ENCODE results near the gene OPTC. TPM values are rescaled to one million over a fixed set of nuclear protein-coding genes. Genes with fewer than 3 reads are reported as not detected.

Gene OPTC
- total RNA-seq, 1 donor from 2014 or later = not detected

DNA sequence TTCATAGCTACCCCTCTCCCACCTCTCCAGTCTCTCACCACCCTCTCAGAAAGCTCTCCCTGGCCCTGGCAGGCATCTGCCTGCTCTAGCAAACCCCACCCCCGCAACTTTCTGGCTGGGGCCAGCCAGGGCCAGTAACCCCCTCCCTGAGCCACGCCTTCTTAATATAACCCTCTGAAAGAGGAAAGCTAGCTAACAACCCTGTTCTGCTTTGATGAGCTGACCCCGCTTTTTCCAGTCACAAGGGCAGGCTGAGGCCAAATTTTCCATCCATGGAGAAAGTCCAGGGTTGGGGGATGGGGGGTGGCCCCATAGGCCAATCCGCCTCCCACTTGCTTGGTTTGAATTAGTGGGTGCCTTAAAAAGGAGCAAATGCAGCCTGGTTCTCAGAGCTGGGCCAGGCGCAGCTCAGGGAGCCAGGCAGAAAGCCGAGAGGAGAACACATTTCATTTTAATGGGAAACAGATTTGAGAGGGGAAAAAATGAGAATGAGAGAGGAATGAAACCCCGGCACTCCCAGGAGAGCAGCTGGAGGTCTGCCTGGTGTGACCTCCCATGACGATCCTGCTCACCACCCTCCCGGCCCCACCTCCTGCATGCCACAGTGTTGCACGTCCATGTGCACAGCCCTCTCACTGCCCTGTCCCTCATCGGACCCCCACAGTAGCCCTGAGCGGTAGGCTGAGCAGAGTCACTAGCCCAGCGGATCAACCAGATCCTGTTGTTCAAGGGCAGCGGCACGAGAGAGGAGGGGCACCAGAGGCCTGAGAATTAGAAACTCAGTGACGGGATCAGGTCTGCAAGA lies 62.3 kb downstream of the OPTC start:
- H3K27me3 Mint-ChIP-seq (ENCODE audit: low read depth) = peaks cover 7% of the 10 kb centered on the region
- intact Hi-C loops (cut with micrococcal nuclease) = no loop called here
- no peak for DNase-seq (ENCODE audit: low spot score)
- H3K4me3 Mint-ChIP-seq (ENCODE audit: low read depth) = no peak overlapping the region
- no peaks in the 10 kb centered on the region for H3K36me3 Mint-ChIP-seq (ENCODE audit: low read depth)
- no peaks in the 10 kb centered on the region for H3K4me1 Mint-ChIP-seq (ENCODE audit: low read depth)
- H3K9me3 Mint-ChIP-seq = no peaks in the 10 kb centered on the region
- no peak overlapping the region for H3K27ac Mint-ChIP-seq

DNA sequence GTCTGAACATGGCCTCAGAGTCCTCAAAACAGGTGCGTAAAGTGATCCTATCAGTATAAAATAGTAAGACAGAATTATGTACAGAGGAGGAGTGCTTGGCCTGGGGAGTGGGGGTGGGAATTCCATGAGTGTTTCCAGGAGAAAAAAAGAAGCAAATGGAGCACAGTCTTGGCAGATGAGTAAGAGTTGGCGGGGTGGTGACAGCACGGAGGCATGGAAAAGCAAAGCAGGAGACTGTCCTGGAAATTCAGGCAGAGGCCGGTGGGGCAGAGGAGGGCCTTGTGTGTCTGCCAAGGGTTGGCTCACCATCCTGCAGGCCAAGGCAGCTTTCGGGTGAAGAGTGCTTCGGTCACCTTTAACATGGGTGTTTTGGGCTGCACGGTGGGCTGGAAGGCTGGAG lies 63.4 kb downstream of the OPTC start:
- no peak overlapping the region for H3K4me3 Mint-ChIP-seq (ENCODE audit: low read depth)
- no peak overlapping the region for H3K27ac Mint-ChIP-seq
- no peaks in the 10 kb centered on the region for H3K9me3 Mint-ChIP-seq
- DNase-seq (ENCODE audit: low spot score) = no peak
- peaks cover 10% of the 10 kb centered on the region for H3K27me3 Mint-ChIP-seq (ENCODE audit: low read depth)
- H3K36me3 Mint-ChIP-seq (ENCODE audit: low read depth) = no peaks in the 10 kb centered on the region
- intact Hi-C loops (cut with micrococcal nuclease) = no loop called here
- no peaks in the 10 kb centered on the region for H3K4me1 Mint-ChIP-seq (ENCODE audit: low read depth)

DNA sequence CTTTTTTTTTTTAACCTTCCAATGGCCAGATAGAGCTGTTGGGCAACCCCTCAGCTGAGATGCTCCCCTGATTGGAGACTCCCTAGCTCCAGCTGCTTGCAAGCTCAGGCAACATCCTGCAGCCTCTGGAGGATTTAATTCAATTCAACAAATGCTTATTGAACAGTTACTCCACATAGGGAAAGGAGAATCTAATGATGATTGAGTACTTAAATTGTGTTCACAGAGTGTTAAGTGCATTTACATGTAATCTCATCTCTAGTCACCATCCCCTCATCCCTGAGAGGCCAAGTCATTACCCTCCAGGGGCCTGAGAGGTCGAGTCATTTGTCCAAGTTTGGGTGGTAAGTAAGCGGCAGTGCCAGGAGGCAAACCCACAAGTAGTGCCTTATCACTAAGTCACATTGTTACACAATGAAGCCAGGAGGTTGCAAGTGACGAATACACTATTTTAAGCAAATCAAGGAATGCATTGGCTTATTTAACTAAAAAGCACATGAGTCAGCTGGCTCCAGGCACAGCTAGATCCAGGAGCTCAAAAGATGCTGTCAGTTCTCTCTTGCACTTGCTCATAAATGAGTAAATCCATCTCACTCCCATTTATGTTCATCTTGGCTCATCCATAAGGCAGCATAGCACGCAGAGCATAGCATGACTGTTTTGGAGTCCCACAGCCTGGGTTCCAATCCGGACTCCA lies 64.3 kb downstream of the OPTC start:
- no peak for DNase-seq (ENCODE audit: low spot score)
- intact Hi-C loops (cut with micrococcal nuclease) = no loop called here

More for the DNA sequence above, 64.3 kb downstream of the OPTC start:
- no peaks in the 10 kb centered on the region for H3K4me1 Mint-ChIP-seq (ENCODE audit: low read depth)
- no peaks in the 10 kb centered on the region for H3K9me3 Mint-ChIP-seq
- no peak overlapping the region for H3K4me3 Mint-ChIP-seq (ENCODE audit: low read depth)
- no peaks in the 10 kb centered on the region for H3K36me3 Mint-ChIP-seq (ENCODE audit: low read depth)
- H3K27ac Mint-ChIP-seq = no peak overlapping the region
- peaks cover 12% of the 10 kb centered on the region for H3K27me3 Mint-ChIP-seq (ENCODE audit: low read depth)

Other genes starting within 250 kb of the OPTC start
- 98.1 and 98.8 TPM in 2 replicates for gene BTG2, start 188.6 kb upstream of the OPTC start, total RNA-seq
- gene FMOD, start 143.0 kb upstream of the OPTC start, total RNA-seq = 4.0 and 5.4 TPM in 2 replicates
- gene PRELP, start 18.3 kb upstream of the OPTC start, total RNA-seq = not detected in 2 replicates
- 50.3 and 50.8 TPM in 2 replicates for gene ATP2B4, start 132.7 kb downstream of the OPTC start, total RNA-seq

Data from activated T-helper 2 cell treated with anti-CD3 and anti-CD28 coated beads, Interferon-gamma antibody, Interleukin-2, Interleukin-4, amounts not matched to agents 10 μg/mL and 5 μg/mL and 100 μg/mL, durations not matched to agents 14 hours and 24 hours and 36 hours (primary cell).